Right lobe of liver (tissue), 6 donors: Measurements from ENCODE around the gene TBL1Y. TPM values are rescaled to one million over a fixed set of nuclear protein-coding genes. Genes with fewer than 3 reads are reported as not detected.
A peak's percentile ranks its signal among the peaks of the same experiment; 100 is the strongest.

Experiments
- ATAC-seq, 4 donors: fragments of 200-7000 bp; cut with Tn5 transposase; one replicate each; pipeline ENCODE4 v1.9.1; 2020; ENCODE audit warnings: mild to moderate bottlenecking in 4 of 4, moderate library complexity in 4 of 4
- DNase-seq, 3 donors: peaks; one replicate each; pipeline ENCODE4 v3.0.0-alpha.2; 2020
- H3K27ac ChIP-seq, 3 donors: fragments of 200-600 bp; one replicate each; pipeline ENCODE4 v1.8.0; 2022
- H3K27me3 ChIP-seq, 2 donors: fragments of 200-600 bp; one replicate each; pipeline ENCODE4 v1.8.0; 2022
- H3K36me3 ChIP-seq, 4 donors: fragments of 200-600 bp; sonication (generic) in 1 of 4; one replicate each; pipeline versions ENCODE4 v1.5.1 to v1.8.0; 2017 to 2022; ENCODE audit warnings: control low read depth in 1 of 4
- H3K4me1 ChIP-seq, 4 donors: fragments of 200-600 bp; sonication (generic) in 1 of 4; one replicate each; pipeline versions ENCODE4 v1.5.1 to v1.8.0; 2017 to 2022; ENCODE audit warnings: control low read depth in 1 of 4
- H3K4me3 ChIP-seq, 3 donors: fragments of 200-600 bp; one replicate each; pipeline ENCODE4 v1.8.0; 2022
- H3K9me3 ChIP-seq, 4 donors: fragments of 200-600 bp; sonication (generic) in 1 of 4; one replicate each; pipeline versions ENCODE4 v1.5.1 to v1.8.0; 2017 to 2022; ENCODE audit warnings: control low read depth in 1 of 4
- POLR2A ChIP-seq: fragments of 450-650 bp; IDR thresholded peaks from one replicate; pipeline ENCODE4 v1.6.1; 2017; ENCODE audit warnings: antibody characterized with exemption, mild to moderate bottlenecking
- WGBS: methylation state at CpG from one replicate; pipeline ENCODE4 v1.1.6; 2018; ENCODE audit warnings: low coverage, low lambda C conversion rate; ENCODE audit not compliant: insufficient coverage; ENCODE audit errors: missing lambda C conversion rate; 5-methylcytosine and 5-hydroxymethylcytosine counted together
- intact Hi-C, 2 donors: fragments of 100-400 bp; cut with DNase I; formaldehyde crosslinking; loops; one replicate each; pipeline versions ENCODE4 v1.11.2 to v1.14.1; 2022
- total RNA-seq, 6 experiments: library from RNA; depleted of rRNA in 2 of 6; stranded (reverse); fragments of >200 nt in 2 of 6; fragmentation: NEBNext Ultra II Directional in 3 of 6; extraction: Animal tissue kit (Norgen Biotek cat#: 25700) in 3 of 6; gene quantifications; one replicate each; pipeline versions ENCODE4 v1.1.0 to v1.2.4, GENCODE V29; 2016 to 2023
- TF ChIP-seq, protein P1 (sequence below), 4 donors: fragments of 200-600 bp in 3 of 4; fragments of 450-650 bp in 1 of 4; IDR thresholded peaks; one replicate each; pipeline versions ENCODE4 v1.5.1 to v1.8.0; 2016 to 2022; ENCODE audit warnings: antibody characterized with exemption in 4 of 4, mild to moderate bottlenecking in 2 of 4
- donor health status: DM: no; HTN: yes; CAD: no.
- donor health status: DM: no; HTN: no; CAD: no.
- donor health status: DM: no; HTN: no; CAD: no.
- donor health status: DM: no; HTN: yes; CAD: no.
- donor health status: DM: no; HTN: yes; CAD: no.

TBL1Y gene
- total RNA-seq, 6 experiments from 2014 or later = 2.7 TPM; not detected in 5

DNA sequence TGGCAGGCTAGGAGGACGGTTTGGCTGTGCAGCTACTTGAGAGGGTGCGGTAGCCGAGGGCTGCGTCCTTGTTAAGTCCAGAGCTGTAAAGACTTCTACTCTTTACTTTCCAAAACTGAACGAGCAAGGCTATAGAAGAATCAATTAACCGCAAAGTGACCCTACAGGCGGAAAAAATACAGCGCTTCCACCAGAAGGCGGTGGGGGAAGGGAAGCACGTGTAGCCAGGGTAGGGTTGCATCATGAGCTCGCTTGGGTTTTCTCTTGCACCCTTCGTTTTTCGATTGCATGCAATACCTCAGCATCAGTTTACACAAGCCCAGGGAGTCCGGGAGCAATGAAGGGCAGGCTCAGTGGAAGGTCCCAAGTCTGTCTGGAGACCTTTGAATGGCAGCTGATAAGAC is 1.4 kb upstream of the TBL1Y start:
- no peaks in the 10 kb centered on the region for H3K27me3 ChIP-seq
- peak in 1 of 3 donors; percentile 73 for DNase-seq
- no peaks in the 10 kb centered on the region for H3K4me1 ChIP-seq
- H3K27ac ChIP-seq = no peak overlapping the region
- H3K36me3 ChIP-seq = no peaks in the 10 kb centered on the region
- H3K9me3 ChIP-seq = no peaks in the 10 kb centered on the region
- H3K4me3 ChIP-seq = no peak overlapping the region
- WGBS = no CpG with 5 or more reads among the region's 14 CpGs
- peak in 1 of 4 donors; percentile 78 for ATAC-seq
- intact Hi-C loops = no loop called here
- TF ChIP-seq, protein P1, sequence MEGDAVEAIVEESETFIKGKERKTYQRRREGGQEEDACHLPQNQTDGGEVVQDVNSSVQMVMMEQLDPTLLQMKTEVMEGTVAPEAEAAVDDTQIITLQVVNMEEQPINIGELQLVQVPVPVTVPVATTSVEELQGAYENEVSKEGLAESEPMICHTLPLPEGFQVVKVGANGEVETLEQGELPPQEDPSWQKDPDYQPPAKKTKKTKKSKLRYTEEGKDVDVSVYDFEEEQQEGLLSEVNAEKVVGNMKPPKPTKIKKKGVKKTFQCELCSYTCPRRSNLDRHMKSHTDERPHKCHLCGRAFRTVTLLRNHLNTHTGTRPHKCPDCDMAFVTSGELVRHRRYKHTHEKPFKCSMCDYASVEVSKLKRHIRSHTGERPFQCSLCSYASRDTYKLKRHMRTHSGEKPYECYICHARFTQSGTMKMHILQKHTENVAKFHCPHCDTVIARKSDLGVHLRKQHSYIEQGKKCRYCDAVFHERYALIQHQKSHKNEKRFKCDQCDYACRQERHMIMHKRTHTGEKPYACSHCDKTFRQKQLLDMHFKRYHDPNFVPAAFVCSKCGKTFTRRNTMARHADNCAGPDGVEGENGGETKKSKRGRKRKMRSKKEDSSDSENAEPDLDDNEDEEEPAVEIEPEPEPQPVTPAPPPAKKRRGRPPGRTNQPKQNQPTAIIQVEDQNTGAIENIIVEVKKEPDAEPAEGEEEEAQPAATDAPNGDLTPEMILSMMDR (IDR thresholded peaks at IDR 0.05) = no peak
- TF ChIP-seq POLR2A = no peak

DNA sequence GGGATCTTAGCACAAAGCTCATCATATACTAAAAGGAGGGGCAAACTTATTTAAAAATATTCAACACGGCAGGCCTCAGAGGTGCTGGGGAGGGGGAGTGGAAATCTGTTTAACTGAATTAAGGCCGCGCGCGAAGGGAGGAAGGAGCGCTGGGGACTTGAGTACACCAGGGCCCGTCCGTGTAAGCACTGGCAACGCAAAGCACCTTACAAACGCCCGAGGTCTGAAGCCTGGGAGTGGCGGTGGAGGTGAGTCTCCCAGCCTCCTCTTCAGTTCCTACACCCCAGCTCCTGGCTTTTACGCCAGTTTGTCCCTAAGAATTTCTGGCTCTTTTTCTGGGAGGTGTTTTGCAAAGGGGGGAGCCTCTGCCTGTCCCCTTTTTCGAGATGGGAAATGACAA is 641 bp upstream of the TBL1Y start:
- no CpG with 5 or more reads among the region's 14 CpGs for WGBS
- no peak for DNase-seq
- no peak overlapping the region for H3K27ac ChIP-seq
- ATAC-seq = peak in 1 of 4 donors; percentile 36
- H3K9me3 ChIP-seq = no peaks in the 10 kb centered on the region
- H3K36me3 ChIP-seq = no peaks in the 10 kb centered on the region
- H3K27me3 ChIP-seq = no peaks in the 10 kb centered on the region
- intact Hi-C loops = no loop called here
- no peak overlapping the region for H3K4me3 ChIP-seq
- no peaks in the 10 kb centered on the region for H3K4me1 ChIP-seq
- no peak for TF ChIP-seq POLR2A
- TF ChIP-seq, protein P1 (IDR thresholded peaks at IDR 0.05) = no peak

DNA sequence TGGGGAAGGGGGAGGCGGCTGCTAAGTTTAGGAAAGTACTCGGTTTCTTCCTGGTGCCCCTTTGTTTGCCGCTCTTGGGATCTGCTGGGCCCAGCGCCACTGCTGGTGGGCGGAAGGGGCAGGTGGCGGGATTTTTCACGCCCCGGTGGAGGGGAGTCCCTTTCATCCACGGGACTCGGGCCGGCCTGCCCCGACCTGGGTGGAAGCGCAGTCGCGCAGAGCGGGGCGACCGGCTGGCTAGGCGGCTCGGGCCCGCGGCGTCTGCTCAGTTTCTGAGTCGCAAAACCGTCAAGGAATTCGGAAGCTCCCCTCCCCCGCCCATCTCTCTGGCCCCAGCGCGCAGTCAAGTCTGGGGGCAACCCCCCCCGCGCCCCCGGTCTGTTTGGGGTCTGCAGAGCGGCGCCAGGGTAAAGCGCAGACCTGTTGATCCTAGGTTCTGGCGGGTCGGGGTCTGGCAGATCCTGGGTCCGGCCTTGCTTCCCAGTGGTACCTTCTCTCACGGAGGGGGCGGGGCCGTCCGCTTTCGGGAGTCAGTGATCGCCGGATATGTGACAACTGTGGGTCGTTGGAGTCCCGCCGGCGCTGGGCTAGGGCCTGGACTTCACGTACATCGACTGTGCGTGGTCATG is 870 bp downstream of the TBL1Y start, which contains the start of gene AMELY:
TSS of gene AMELY (minus strand) at position 500 of the 629 bp plus-strand sequence. CDS start 39,144 bp downstream, outside the sequence.
- intact Hi-C loops = no loop called here
- Histone ChIP-seq H3K27me3 (no peaks in the 10 kb centered on the region), H3K4me1 (no peaks in the 10 kb centered on the region), H3K36me3 (no peaks in the 10 kb centered on the region), H3K9me3 (no peaks in the 10 kb centered on the region), H3K4me3 (no peak within 1 kb of the TSS), H3K27ac (no peak within 1 kb of the TSS)
- no CpG with 5 or more reads among the region's 52 CpGs for WGBS
- peak in 1 of 3 donors; percentile 52 for DNase-seq
- peak in 1 of 4 donors; percentile 32 for ATAC-seq
- TF ChIP-seq, protein P1 (IDR thresholded peaks at IDR 0.05) = no peak
- TF ChIP-seq POLR2A = no peak

DNA sequence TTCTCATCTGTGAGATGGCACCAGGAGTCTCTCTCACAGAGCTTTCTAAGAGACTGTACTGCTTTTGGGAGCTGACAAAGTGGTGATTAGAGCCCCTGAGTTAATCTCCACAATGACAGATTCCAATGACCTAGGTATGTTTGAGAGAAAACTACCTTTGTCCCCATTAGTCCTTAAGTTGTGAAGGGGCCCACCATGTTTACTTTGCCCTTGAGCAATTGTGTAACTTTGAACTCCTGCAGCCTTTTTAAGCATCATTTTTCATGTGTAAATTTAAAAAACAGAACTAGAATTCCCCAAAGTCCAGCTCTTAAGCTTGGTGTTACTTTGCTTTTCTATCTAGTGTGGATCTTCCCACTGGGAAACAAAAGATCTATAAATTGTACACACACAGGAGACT is 2.9 kb downstream of the TBL1Y start:
- Histone ChIP-seq H3K27ac (no peak overlapping the region), H3K9me3 (no peaks in the 10 kb centered on the region), H3K4me3 (no peak overlapping the region), H3K36me3 (no peaks in the 10 kb centered on the region), H3K27me3 (no peaks in the 10 kb centered on the region), H3K4me1 (no peaks in the 10 kb centered on the region)
- DNase-seq (no peak), ATAC-seq (no peak)
- TF ChIP-seq, protein P1 (IDR thresholded peaks at IDR 0.05) = no peak
- TF ChIP-seq POLR2A = no peak
- intact Hi-C loops = no loop called here

DNA sequence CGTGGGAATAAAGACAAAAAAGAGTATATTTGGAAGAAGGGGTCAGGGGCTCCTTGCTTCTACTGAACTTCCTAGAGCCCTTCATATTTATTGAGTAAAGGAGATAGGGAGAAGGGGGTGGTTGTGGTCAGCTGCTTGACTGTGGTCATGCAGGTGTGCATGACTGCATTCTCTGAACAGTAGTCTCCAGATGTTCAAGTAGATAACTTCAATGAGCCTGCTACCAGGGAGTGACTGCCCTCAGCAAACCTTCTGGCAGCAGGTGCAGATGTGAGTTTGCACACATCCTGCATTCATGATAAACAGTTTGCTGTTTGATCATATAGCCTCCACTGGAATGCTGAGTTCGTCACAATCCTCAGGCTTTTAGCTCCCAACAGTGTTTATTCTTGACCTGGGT is 10.6 kb downstream of the TBL1Y start:
- intact Hi-C loops = no loop called here
- no peak for DNase-seq
- Histone ChIP-seq H3K27me3 (no peaks in the 10 kb centered on the region), H3K27ac (no peak overlapping the region), H3K4me3 (no peak overlapping the region), H3K9me3 (no peaks in the 10 kb centered on the region), H3K36me3 (no peaks in the 10 kb centered on the region), H3K4me1 (no peaks in the 10 kb centered on the region)
- WGBS = no CpG with 5 or more reads among the region's 2 CpGs
- no peak for TF ChIP-seq POLR2A
- TF ChIP-seq, protein P1 (IDR thresholded peaks at IDR 0.05) = no peak
- ATAC-seq = no peak
